Loucy (cell line): Measurements from ENCODE around the gene STARD13.

Experiments
- H2AFZ ChIP-seq: fragments of 200-600 bp; sonication (generic); 2 replicates; pipeline ENCODE4 v1.6.0; 2016; ENCODE audit warnings: antibody characterized with exemption, mild to moderate bottlenecking, low read length, moderate library complexity
- H3F3A ChIP-seq: fragments of 200-600 bp; 2 replicates; pipeline ENCODE4 v1.6.0; 2016; ENCODE audit warnings: antibody characterized with exemption, low read depth, mild to moderate bottlenecking
- H3K27me3 ChIP-seq: fragments of 200-600 bp; sonication (generic); 2 replicates; pipeline ENCODE4 v1.6.1; 2014; ENCODE audit warnings: low read length, mild to moderate bottlenecking; ENCODE audit not compliant: insufficient read depth, poor library complexity, severe bottlenecking
- H3K36me3 ChIP-seq: fragments of 200-600 bp; sonication (generic); 2 replicates; pipeline ENCODE4 v1.6.1; 2016; ENCODE audit warnings: low read length; ENCODE audit not compliant: insufficient read depth
- H3K4me1 ChIP-seq: fragments of 200-600 bp; sonication (generic); 2 replicates; pipeline ENCODE4 v1.5.1; 2014; ENCODE audit warnings: low read length, mild to moderate bottlenecking; ENCODE audit not compliant: insufficient read depth, poor library complexity, severe bottlenecking
- H3K4me2 ChIP-seq: fragments of 200-600 bp; sonication (generic); 2 replicates; pipeline ENCODE4 v1.6.0; 2014; ENCODE audit warnings: antibody characterized with exemption, low read length, low read depth, mild to moderate bottlenecking; ENCODE audit not compliant: poor library complexity, severe bottlenecking
- H3K4me3 ChIP-seq: fragments of 200-600 bp; sonication (generic); 2 replicates; pipeline ENCODE4 v1.5.1; 2014; ENCODE audit warnings: low read length, mild to moderate bottlenecking, mixed read lengths; ENCODE audit not compliant: poor library complexity, severe bottlenecking
- H3K79me2 ChIP-seq: fragments of 200-600 bp; sonication (generic); 2 replicates; pipeline ENCODE4 v1.6.1; 2014; ENCODE audit warnings: low read length; ENCODE audit not compliant: insufficient read depth
- H3K9ac ChIP-seq: fragments of 200-600 bp; sonication (generic); 2 replicates; pipeline ENCODE4 v1.6.0; 2014; ENCODE audit warnings: mild to moderate bottlenecking, low read depth, low read length, moderate library complexity; ENCODE audit not compliant: poor library complexity, severe bottlenecking
- H3K9me2 ChIP-seq: fragments of 200-600 bp; sonication (generic); replicated peaks from 2 replicates; pipeline ENCODE4 v1.6.1; 2016; ENCODE audit warnings: low read depth, low read length, mixed read lengths
- H3K9me3 ChIP-seq: fragments of 200-600 bp; sonication (generic); 2 replicates; pipeline ENCODE4 v1.6.1; 2014; ENCODE audit warnings: mild to moderate bottlenecking, antibody characterized with exemption, low read length, low read depth; ENCODE audit not compliant: insufficient read depth
- H4K20me1 ChIP-seq: fragments of 200-600 bp; sonication (generic); 2 replicates; pipeline ENCODE4 v1.6.0; 2014; ENCODE audit warnings: antibody characterized with exemption, low read length, mild to moderate bottlenecking; ENCODE audit not compliant: insufficient read depth, poor library complexity, severe bottlenecking
- EZH2phosphoT487 ChIP-seq: fragments of 200-600 bp; IDR thresholded peaks from 2 replicates; pipeline ENCODE4 v1.6.1; 2018; ENCODE audit warnings: antibody characterized with exemption, mild to moderate bottlenecking, moderate library complexity, borderline replicate concordance
- TF ChIP-seq, protein P1 (sequence below): fragments of 200-600 bp; sonication (generic); conservative IDR thresholded peaks from 2 replicates; pipeline ENCODE4 v1.5.1; 2014; ENCODE audit warnings: mild to moderate bottlenecking, antibody characterized with exemption, low read length

Gene STARD13

DNA sequence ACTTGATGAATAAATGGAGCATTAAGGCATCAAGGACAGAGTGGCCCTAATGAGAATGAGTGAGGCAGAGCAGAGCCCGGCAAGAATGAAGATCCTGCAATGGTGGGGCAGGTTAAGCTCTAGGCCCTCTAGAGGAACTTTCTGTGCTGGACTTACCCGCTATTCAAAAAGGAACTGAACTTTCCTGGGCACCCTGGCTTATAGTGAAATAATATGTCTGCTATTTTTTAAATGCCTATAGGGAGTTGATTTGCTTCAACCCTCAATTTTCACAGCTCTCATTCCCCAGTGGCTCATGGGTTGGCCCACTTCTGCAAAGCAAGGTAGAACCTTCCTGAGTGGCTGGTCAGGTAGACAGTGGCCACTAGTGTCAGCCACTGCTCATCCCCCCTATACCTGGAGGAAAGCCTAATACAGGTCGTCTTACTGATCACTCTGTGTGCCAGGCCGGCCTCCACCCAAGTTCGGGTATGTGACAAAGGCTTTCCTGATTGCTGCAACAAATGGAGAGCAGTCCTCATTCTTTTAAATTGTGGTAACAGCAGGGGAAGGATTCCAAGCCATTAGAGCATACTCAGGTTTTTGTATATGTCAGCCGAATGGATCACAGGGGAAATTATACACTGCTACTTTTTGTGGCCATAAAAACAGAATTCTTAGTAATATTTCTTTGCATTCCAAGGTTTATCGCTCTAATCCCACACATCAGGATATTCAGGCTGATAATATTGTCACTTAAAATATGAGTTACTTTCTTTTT lies 166.4 kb downstream of the STARD13 start:
- Histone ChIP-seq H3F3A (no peaks in the 10 kb centered on the region), H3K9me3 (no peaks in the 10 kb centered on the region), H3K79me2 (no peaks in the 10 kb centered on the region), H3K36me3 (no peaks in the 10 kb centered on the region), H3K4me2 (no peak overlapping the region), H3K4me3 (no peak overlapping the region), H2AFZ (no peak overlapping the region), H3K9me2 (no peaks in the 10 kb centered on the region), H4K20me1 (no peaks in the 10 kb centered on the region), H3K4me1 (no peaks in the 10 kb centered on the region), H3K9ac (no peak overlapping the region), H3K27me3 (no peaks in the 10 kb centered on the region)
- no peak for TF ChIP-seq EZH2phosphoT487
- TF ChIP-seq, protein P1, sequence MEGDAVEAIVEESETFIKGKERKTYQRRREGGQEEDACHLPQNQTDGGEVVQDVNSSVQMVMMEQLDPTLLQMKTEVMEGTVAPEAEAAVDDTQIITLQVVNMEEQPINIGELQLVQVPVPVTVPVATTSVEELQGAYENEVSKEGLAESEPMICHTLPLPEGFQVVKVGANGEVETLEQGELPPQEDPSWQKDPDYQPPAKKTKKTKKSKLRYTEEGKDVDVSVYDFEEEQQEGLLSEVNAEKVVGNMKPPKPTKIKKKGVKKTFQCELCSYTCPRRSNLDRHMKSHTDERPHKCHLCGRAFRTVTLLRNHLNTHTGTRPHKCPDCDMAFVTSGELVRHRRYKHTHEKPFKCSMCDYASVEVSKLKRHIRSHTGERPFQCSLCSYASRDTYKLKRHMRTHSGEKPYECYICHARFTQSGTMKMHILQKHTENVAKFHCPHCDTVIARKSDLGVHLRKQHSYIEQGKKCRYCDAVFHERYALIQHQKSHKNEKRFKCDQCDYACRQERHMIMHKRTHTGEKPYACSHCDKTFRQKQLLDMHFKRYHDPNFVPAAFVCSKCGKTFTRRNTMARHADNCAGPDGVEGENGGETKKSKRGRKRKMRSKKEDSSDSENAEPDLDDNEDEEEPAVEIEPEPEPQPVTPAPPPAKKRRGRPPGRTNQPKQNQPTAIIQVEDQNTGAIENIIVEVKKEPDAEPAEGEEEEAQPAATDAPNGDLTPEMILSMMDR = no peak

DNA sequence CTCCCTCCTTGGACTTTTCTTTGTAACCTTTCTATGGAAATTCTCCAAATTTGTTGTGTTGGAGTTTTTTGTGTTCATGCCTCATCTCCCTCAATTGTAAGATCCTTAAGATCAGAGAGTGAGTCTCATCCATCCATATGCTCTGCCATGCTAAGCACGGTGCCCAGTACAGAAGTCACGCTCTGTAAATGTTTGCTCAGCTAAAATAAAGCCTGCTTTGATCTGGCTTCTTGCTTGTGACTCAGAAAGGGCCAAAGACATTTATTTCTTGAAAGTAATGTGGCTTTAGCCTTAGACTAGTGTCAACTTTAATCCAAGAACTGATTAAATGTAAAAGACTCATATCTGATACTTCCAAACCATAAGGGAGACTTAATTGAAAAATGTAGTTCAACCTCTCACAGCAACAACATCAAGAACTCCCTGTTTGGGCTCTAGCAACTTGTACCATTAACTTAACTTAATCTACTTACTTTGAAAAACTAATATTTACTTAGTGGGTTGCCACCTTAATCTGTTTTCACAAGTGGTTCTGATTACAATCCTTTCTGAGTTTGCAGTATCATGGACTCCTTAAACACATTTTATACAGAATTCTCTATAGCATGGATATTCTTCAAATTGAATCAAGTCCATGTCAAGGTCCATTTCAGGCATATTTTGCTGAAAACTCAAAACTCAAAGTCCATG lies 169.1 kb downstream of the STARD13 start:
- TF ChIP-seq, protein P1 = no peak
- no peak for TF ChIP-seq EZH2phosphoT487
- Histone ChIP-seq H3K4me1 (no peaks in the 10 kb centered on the region), H3K36me3 (no peaks in the 10 kb centered on the region), H4K20me1 (no peaks in the 10 kb centered on the region), H3K9me2 (no peaks in the 10 kb centered on the region), H2AFZ (no peak overlapping the region), H3F3A (no peaks in the 10 kb centered on the region), H3K9ac (no peak overlapping the region), H3K79me2 (no peaks in the 10 kb centered on the region), H3K9me3 (no peaks in the 10 kb centered on the region), H3K4me2 (no peak overlapping the region), H3K4me3 (no peak overlapping the region), H3K27me3 (no peaks in the 10 kb centered on the region)

DNA sequence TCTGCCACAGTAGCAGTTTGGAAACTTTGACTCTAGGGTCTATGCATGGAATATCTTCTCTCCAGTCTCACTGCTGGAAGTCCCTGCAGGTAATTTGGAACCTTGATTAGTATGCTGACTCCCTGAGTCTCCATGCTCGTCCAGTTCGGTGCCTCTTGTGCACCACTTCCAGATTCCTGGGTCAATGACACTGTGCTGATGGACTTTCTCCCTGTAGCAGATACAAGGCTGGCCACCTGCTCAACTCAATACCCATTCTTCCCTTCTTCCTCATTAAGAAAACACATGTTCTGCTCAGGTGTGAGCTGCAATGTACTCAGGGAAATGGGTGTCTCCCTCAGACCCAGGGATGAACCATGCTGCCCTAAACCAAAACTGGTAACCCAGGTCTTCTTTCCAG lies 170.3 kb downstream of the STARD13 start:
- Histone ChIP-seq H3K4me1 (no peaks in the 10 kb centered on the region), H3K27me3 (no peaks in the 10 kb centered on the region), H3K9ac (no peak overlapping the region), H3K9me2 (no peaks in the 10 kb centered on the region), H4K20me1 (no peaks in the 10 kb centered on the region), H3K79me2 (no peaks in the 10 kb centered on the region), H3K9me3 (no peaks in the 10 kb centered on the region), H3K36me3 (no peaks in the 10 kb centered on the region), H3K4me2 (no peak overlapping the region), H3K4me3 (no peak overlapping the region), H2AFZ (no peak overlapping the region), H3F3A (no peaks in the 10 kb centered on the region)
- TF ChIP-seq, protein P1 = no peak
- TF ChIP-seq EZH2phosphoT487 = no peak
